ENCODE data around the gene TUB.

GRCh38 chr11:8067567-8067928 lies 13.5 kb upstream of the TUB start:
- TF ChIP-seq CTCF (conservative IDR thresholded peaks at IDR 0.05 in 1 of 2, IDR thresholded peaks at IDR 0.05 in 1 of 2; ENCODE audit: low read depth in 1 of 2, low read length in 2 of 2) (no peak), EZH2 (IDR thresholded peaks at IDR 0.05; ENCODE audit: low read length, missing control alignments) (no peak)

All from fibroblast of lung (primary cell).